ENCODE measurements around the gene XPO5.
"Not testable (repeated sequence)": the region's sequence is repeated elsewhere in the genome, so short reads cannot be mapped to it uniquely, and the experiment has no call there.

Gene XPO5

GRCh38 chr6:43516367-43516696 is 59.5 kb downstream of the XPO5 start:
- no peak for DNase-seq

GRCh38 chr6:43515808-43516207 is 60.0 kb downstream of the XPO5 start:
- DNase-seq, result no peak

- no peak for DNase-seq
Measured at GRCh38 chr6:43511824-43512415, 63.9 kb downstream of the XPO5 start.

GRCh38 chr6:43510827-43511163 is 65.0 kb downstream of the XPO5 start:
- DNase-seq, result no peak

- DNase-seq, result peak; percentile 79
Measured at GRCh38 chr6:43509984-43510826, 65.6 kb downstream of the XPO5 start, which contains the start of gene LRRC73. Gene LRRC73 (minus strand): TSS chr6:43510346. CDS start chr6:43509785, 561 bp downstream.

- DNase-seq, result no peak
Measured at GRCh38 chr6:43509142-43509983, 66.5 kb downstream of the XPO5 start.

- no peak for DNase-seq
Measured at GRCh38 chr6:43508481-43509141, 67.2 kb downstream of the XPO5 start.

GRCh38 chr6:43506667-43507471 is 69.0 kb downstream of the XPO5 start:
- peak; percentile 85 for DNase-seq

- no peak for DNase-seq
Measured at GRCh38 chr6:43506171-43506570, 69.7 kb downstream of the XPO5 start.

GRCh38 chr6:43505718-43506117 is 70.1 kb downstream of the XPO5 start:
- DNase-seq, result no peak

GRCh38 chr6:43504756-43505593 is 70.9 kb downstream of the XPO5 start:
- no peak for DNase-seq

GRCh38 chr6:43503443-43503842 is 72.4 kb downstream of the XPO5 start:
- DNase-seq, result no peak

GRCh38 chr6:43502666-43503065 is 73.2 kb downstream of the XPO5 start:
- no peak for DNase-seq

GRCh38 chr6:43500921-43501320 is 74.9 kb downstream of the XPO5 start:
- DNase-seq, result no peak

GRCh38 chr6:43499028-43499815 is 76.6 kb downstream of the XPO5 start:
- no peak for DNase-seq

- not testable (repeated sequence) for DNase-seq
Measured at GRCh38 chr6:43498291-43498690, 77.5 kb downstream of the XPO5 start.

GRCh38 chr6:43497689-43498088 is 78.1 kb downstream of the XPO5 start:
- no peak for DNase-seq

GRCh38 chr6:43497129-43497396 is 78.8 kb downstream of the XPO5 start:
- no peak for DNase-seq

GRCh38 chr6:43496370-43497128 is 79.3 kb downstream of the XPO5 start:
- DNase-seq, result no peak

- no peak for DNase-seq
Measured at GRCh38 chr6:43495409-43495941, 80.4 kb downstream of the XPO5 start.

All from activated CD4-positive, alpha-beta T cell treated with anti-CD3 and anti-CD28 coated beads, Interleukin-2, amount 50 U/mL, for 16 hours (primary cell).